IMR-90 (cell line): ENCODE data around the gene PKD1L1.

ENCODE experiments used
- BHLHE40 ChIP-seq: fragments of 150-350 bp; IDR thresholded peaks from 2 replicates; pipeline ENCODE4 v1.6.1; 2016; ENCODE audit warnings: mild to moderate bottlenecking, low read depth, low read length
- CEBPB ChIP-seq: IDR thresholded peaks from 2 replicates; pipeline ENCODE4 v1.6.1; 2012; ENCODE audit warnings: low read depth, low read length, improper control_type of control experiment
- CHD1 ChIP-seq: IDR thresholded peaks from 2 replicates; pipeline ENCODE4 v1.6.1; 2012; ENCODE audit warnings: low read depth, low read length, improper control_type of control experiment
- FOS ChIP-seq: fragments of 150-350 bp; IDR thresholded peaks from 2 replicates; pipeline ENCODE4 v1.6.1; 2016; ENCODE audit warnings: low read depth, low read length
- MAFK ChIP-seq: IDR thresholded peaks from 2 replicates; pipeline ENCODE4 v1.6.1; 2012; ENCODE audit warnings: low read depth, low read length, improper control_type of control experiment
- MAZ ChIP-seq: IDR thresholded peaks from 2 replicates; pipeline ENCODE4 v1.6.1; 2012; ENCODE audit warnings: low read depth, mild to moderate bottlenecking, low read length, improper control_type of control experiment, moderate library complexity, borderline replicate concordance
- MXI1 ChIP-seq: IDR thresholded peaks from 2 replicates; pipeline ENCODE4 v1.6.1; 2012; ENCODE audit warnings: low read depth, mild to moderate bottlenecking, low read length, moderate library complexity, borderline replicate concordance
- POLR2A ChIP-seq: IDR thresholded peaks from 2 replicates; pipeline ENCODE4 v1.6.1; 2012; ENCODE audit warnings: mild to moderate bottlenecking, low read depth, low read length
- RAD21 ChIP-seq: IDR thresholded peaks from 2 replicates; pipeline ENCODE4 v1.6.1; 2012; ENCODE audit warnings: low read length, improper control_type of control experiment
- RCOR1 ChIP-seq: IDR thresholded peaks from 2 replicates; pipeline ENCODE4 v1.6.1; 2012; ENCODE audit warnings: mild to moderate bottlenecking, low read length, improper control_type of control experiment; ENCODE audit not compliant: insufficient replicate concordance
- RFX5 ChIP-seq: IDR thresholded peaks from 2 replicates; pipeline ENCODE4 v1.8.0; 2012; ENCODE audit warnings: low read depth, mild to moderate bottlenecking, low read length, moderate library complexity
- SMC3 ChIP-seq: fragments of 150-350 bp; IDR thresholded peaks from 2 replicates; pipeline ENCODE4 v1.6.1; 2016; ENCODE audit warnings: low read depth, mild to moderate bottlenecking, antibody characterized with exemption, low read length, moderate library complexity
- TF ChIP-seq, protein P1 (sequence below): conservative IDR thresholded peaks from 2 replicates; pipeline ENCODE4 v1.5.1; 2012; ENCODE audit warnings: mild to moderate bottlenecking, low read depth, low read length, improper control_type of control experiment
- TF ChIP-seq, protein P2 (sequence below): fragments of 150-350 bp; IDR thresholded peaks from 2 replicates; pipeline ENCODE4 v1.6.1; 2017; ENCODE audit warnings: mild to moderate bottlenecking, antibody characterized with exemption, low read length, low read depth

DNA sequence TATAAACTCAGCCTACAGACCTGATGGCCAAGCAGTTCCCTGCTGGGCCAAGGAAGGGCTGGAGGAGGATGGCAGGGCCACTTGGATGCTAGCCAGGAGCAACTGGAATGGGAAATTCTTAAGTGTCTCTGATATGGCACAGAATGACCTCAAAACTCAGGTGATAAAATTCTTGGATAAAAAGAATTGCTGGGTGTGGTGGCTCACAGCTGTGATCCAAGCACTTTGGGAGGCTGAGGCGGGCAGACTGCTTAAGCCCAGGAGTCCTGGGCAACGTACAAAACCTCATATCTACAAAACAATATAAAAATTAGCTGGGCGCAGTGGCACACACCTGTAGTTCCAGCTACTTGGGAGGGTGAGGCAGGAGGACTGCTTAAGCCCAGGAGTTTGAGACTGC is 14.0 kb upstream of the PKD1L1 start:
- TF ChIP-seq RAD21 (no peak), POLR2A (no peak), SMC3 (no peak), RFX5 (no peak), MXI1 (no peak), CHD1 (no peak), MAZ (no peak), FOS (no peak), CEBPB (no peak), RCOR1 (no peak), MAFK (no peak), BHLHE40 (no peak)
- TF ChIP-seq, protein P1, sequence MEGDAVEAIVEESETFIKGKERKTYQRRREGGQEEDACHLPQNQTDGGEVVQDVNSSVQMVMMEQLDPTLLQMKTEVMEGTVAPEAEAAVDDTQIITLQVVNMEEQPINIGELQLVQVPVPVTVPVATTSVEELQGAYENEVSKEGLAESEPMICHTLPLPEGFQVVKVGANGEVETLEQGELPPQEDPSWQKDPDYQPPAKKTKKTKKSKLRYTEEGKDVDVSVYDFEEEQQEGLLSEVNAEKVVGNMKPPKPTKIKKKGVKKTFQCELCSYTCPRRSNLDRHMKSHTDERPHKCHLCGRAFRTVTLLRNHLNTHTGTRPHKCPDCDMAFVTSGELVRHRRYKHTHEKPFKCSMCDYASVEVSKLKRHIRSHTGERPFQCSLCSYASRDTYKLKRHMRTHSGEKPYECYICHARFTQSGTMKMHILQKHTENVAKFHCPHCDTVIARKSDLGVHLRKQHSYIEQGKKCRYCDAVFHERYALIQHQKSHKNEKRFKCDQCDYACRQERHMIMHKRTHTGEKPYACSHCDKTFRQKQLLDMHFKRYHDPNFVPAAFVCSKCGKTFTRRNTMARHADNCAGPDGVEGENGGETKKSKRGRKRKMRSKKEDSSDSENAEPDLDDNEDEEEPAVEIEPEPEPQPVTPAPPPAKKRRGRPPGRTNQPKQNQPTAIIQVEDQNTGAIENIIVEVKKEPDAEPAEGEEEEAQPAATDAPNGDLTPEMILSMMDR: no peak
- TF ChIP-seq, protein P2, sequence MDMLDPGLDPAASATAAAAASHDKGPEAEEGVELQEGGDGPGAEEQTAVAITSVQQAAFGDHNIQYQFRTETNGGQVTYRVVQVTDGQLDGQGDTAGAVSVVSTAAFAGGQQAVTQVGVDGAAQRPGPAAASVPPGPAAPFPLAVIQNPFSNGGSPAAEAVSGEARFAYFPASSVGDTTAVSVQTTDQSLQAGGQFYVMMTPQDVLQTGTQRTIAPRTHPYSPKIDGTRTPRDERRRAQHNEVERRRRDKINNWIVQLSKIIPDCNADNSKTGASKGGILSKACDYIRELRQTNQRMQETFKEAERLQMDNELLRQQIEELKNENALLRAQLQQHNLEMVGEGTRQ: no peak
